T-cell (primary cell): ENCODE measurements around the gene COL5A2. TPM values are rescaled to one million over a fixed set of nuclear protein-coding genes. Genes with fewer than 3 reads are reported as not detected.

ENCODE experiments used
- ATAC-seq, 4 experiments: fragments of 200-7000 bp in 3 of 4; fragments of 150-1000 bp in 1 of 4; cut with Tn5 transposase; replicated peaks in 1 of 4; 1 replicate in 3 of 4; 2 replicates in 1 of 4; pipeline ENCODE4 v1.10.0; 2021; ENCODE audit warnings: moderate library complexity in 3 of 4, mild to moderate bottlenecking in 2 of 4, moderate number of reproducible peaks in 1 of 4
- CTCF ChIA-PET, 2 donors: fragments of 300-600 bp; sonication (Branson Sonifier 250); formaldehyde crosslinking; loops; one replicate each; lab custom pipeline; 2022; ENCODE audit warnings: antibody characterized with exemption in 2 of 2; lab: Charles Lee
- POLR2A ChIA-PET, 2 donors: fragments of 300-600 bp; sonication (Branson Sonifier 250); formaldehyde crosslinking; loops; one replicate each; lab custom pipeline; 2022; ENCODE audit warnings: antibody characterized with exemption in 2 of 2; lab: Charles Lee
- DNase-seq, 35 experiments: peaks; one replicate each; pipeline versions ENCODE4 v3.0.0 to v3.0.0-alpha.2; 2013 to 2023
- H3K27ac ChIP-seq: one replicate; pipeline ENCODE4 v1.5.1; 2013; ENCODE audit warnings: low read length
- H3K27me3 ChIP-seq, 2 experiments: replicated peaks in 1 of 2; 1 replicate in 1 of 2; 2 replicates in 1 of 2; pipeline versions ENCODE4 v1.6.1 to v1.7.0; 2013; ENCODE audit warnings: low read length in 1 of 2, mixed read lengths in 1 of 2; ENCODE audit not compliant: control insufficient read depth in 2 of 2, insufficient read depth in 2 of 2; ENCODE audit errors: extremely low read depth in 1 of 2
- H3K36me3 ChIP-seq, 2 donors: 1 replicate in 1 of 2; 2 replicates in 1 of 2; pipeline versions ENCODE4 v1.6.1 to v1.7.0; 2013; ENCODE audit warnings: low read length in 1 of 2; ENCODE audit not compliant: control insufficient read depth in 2 of 2, insufficient read depth in 1 of 2; ENCODE audit errors: extremely low read depth in 1 of 2
- H3K4me1 ChIP-seq, 2 experiments: 1 replicate in 1 of 2; 2 replicates in 1 of 2; pipeline versions ENCODE4 v1.6.1 to v1.7.0; 2013; ENCODE audit warnings: low read length in 2 of 2, mixed read lengths in 1 of 2; ENCODE audit not compliant: insufficient read depth in 2 of 2, control insufficient read depth in 1 of 2; ENCODE audit errors: extremely low read depth in 1 of 2
- H3K4me3 ChIP-seq, 2 donors: 1 replicate in 1 of 2; 2 replicates in 1 of 2; pipeline versions ENCODE4 v1.5.1 to v1.7.0; 2013; ENCODE audit warnings: mild to moderate bottlenecking in 2 of 2, low read length in 1 of 2, moderate library complexity in 1 of 2; ENCODE audit not compliant: control insufficient read depth in 1 of 2; ENCODE audit errors: extremely low read depth in 1 of 2
- H3K9me3 ChIP-seq: 2 replicates; pipeline ENCODE4 v1.7.0; 2013
- H3K27ac Mint-ChIP-seq, 2 donors: one replicate each; pipeline ENCODE4 v1.8.0; 2020 to 2021; ENCODE audit warnings: mild to moderate bottlenecking in 2 of 2, mixed read lengths in 2 of 2
- H3K27me3 Mint-ChIP-seq, 2 donors: one replicate each; pipeline ENCODE4 v1.8.0; 2021 to 2022; ENCODE audit warnings: mixed read lengths in 2 of 2
- H3K36me3 Mint-ChIP-seq: one replicate; pipeline ENCODE4 v1.8.0; 2021; ENCODE audit warnings: mixed read lengths
- H3K4me1 Mint-ChIP-seq, 3 donors: one replicate each; pipeline ENCODE4 v1.8.0; 2020 to 2022; ENCODE audit warnings: mixed read lengths in 3 of 3, mild to moderate bottlenecking in 1 of 3
- H3K4me3 Mint-ChIP-seq, 3 donors: one replicate each; pipeline ENCODE4 v1.8.0; 2020 to 2022; ENCODE audit warnings: mild to moderate bottlenecking in 3 of 3, mixed read lengths in 3 of 3, moderate library complexity in 3 of 3
- H3K9me3 Mint-ChIP-seq, 3 donors: one replicate each; pipeline ENCODE4 v1.8.0; 2020 to 2022; ENCODE audit warnings: mixed read lengths in 3 of 3
- WGBS: methylation state at CpG from one replicate; pipeline ENCODE4 v1.1.5; 2013; ENCODE audit warnings: missing lambda C conversion rate; ENCODE audit not compliant: insufficient coverage; 5-methylcytosine and 5-hydroxymethylcytosine counted together
- total RNA-seq, 35 experiments: library from RNA in 6 of 35; stranded (reverse) in 6 of 35; fragments of 120-200 nt in 1 of 35; gene quantifications; one replicate each; pipeline versions ENCODE4 v1.2.1 to v1.2.4 and lab custom pipeline; 2013 to 2026

Gene COL5A2
- total RNA-seq, 5 donors from 2014 or later (not counting 1 experiment from before 2014, with no cell fraction given), result 0.40 to 1.9 (median 1.3) TPM

DNA sequence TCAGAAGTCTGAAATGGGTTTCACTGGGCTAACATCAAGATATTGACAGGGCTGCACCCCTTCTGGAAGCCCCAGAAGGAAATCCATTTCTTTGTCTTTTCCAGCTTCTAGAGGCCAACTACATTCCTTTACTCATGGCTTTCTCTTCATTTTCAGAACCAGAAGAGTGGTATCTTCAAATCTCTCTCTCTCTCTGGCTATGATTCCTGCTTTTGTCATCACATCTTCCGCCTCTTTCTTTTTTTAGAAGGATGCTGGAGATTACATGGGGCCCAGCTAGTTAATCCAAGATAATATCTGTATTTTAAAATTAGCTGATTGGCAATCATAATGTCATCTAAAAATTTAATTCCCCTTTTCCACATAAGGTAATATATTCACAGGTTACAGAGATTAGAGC is 23.8 kb downstream of the COL5A2 start:
- no peaks in the 10 kb centered on the region for H3K4me1 Mint-ChIP-seq
- no peaks in the 10 kb centered on the region for H3K36me3 Mint-ChIP-seq
- no peak overlapping the region for H3K4me3 Mint-ChIP-seq
- CTCF ChIA-PET, result interaction anchor here in 1 of 2 donors (0.9 kb wide), 1 partner anchor 23 kb away, joined by 3 read pairs; no protein-coding TSS in a partner anchor
- Histone ChIP-seq H3K4me1 (no peaks in the 10 kb centered on the region), H3K27me3 (no peaks in the 10 kb centered on the region), H3K9me3 (no peaks in the 10 kb centered on the region), H3K36me3 (no peaks in the 10 kb centered on the region), H3K27ac (no peak overlapping the region), H3K4me3 (no peak overlapping the region)
- ATAC-seq (no peak), DNase-seq (no peak)
- WGBS, result no CpG with 5 or more reads among the region's 1 CpG
- H3K27ac Mint-ChIP-seq, result no peak overlapping the region
- POLR2A ChIA-PET, result no interaction called here
- H3K27me3 Mint-ChIP-seq, result no peaks in the 10 kb centered on the region
- no peaks in the 10 kb centered on the region for H3K9me3 Mint-ChIP-seq

DNA sequence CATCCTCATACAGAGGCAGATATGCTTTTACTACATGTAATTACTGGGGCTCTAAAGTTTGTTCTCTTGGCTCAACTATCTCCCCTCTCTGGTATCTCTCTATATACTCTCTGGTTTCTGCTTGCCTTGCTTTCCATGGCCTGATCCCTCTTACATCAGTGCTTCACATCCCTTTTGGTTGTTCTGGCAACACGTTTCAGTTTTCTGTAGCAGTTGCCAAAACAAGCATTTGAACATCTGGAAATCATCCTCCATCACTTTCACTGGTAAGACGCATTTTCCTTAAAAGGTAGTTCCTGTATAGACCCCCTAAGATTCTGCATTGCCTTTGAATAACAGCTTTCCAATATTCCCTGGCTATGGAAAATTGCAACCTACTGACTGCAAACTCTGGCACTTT is 25.9 kb downstream of the COL5A2 start:
- Histone ChIP-seq H3K27ac (no peak overlapping the region), H3K27me3 (no peaks in the 10 kb centered on the region), H3K36me3 (no peaks in the 10 kb centered on the region), H3K9me3 (no peaks in the 10 kb centered on the region), H3K4me3 (no peak overlapping the region), H3K4me1 (no peaks in the 10 kb centered on the region)
- no peaks in the 10 kb centered on the region for H3K27me3 Mint-ChIP-seq
- no peak for DNase-seq
- no peaks in the 10 kb centered on the region for H3K9me3 Mint-ChIP-seq
- H3K4me1 Mint-ChIP-seq, result no peaks in the 10 kb centered on the region
- POLR2A ChIA-PET, result interaction anchor here in 1 of 2 donors (0.5 kb wide), 1 partner anchor 145 kb away, joined by 3 read pairs; no protein-coding TSS in a partner anchor
- ATAC-seq, result no peak
- no peaks in the 10 kb centered on the region for H3K36me3 Mint-ChIP-seq
- 43% methylated on average over 1 of the region's 2 CpGs for WGBS
- no peak overlapping the region for H3K4me3 Mint-ChIP-seq
- CTCF ChIA-PET, result interaction anchor here in 1 of 2 donors (0.8 kb wide), 1 partner anchor 11 kb away, joined by 3 read pairs; no protein-coding TSS in a partner anchor
- no peak overlapping the region for H3K27ac Mint-ChIP-seq

DNA sequence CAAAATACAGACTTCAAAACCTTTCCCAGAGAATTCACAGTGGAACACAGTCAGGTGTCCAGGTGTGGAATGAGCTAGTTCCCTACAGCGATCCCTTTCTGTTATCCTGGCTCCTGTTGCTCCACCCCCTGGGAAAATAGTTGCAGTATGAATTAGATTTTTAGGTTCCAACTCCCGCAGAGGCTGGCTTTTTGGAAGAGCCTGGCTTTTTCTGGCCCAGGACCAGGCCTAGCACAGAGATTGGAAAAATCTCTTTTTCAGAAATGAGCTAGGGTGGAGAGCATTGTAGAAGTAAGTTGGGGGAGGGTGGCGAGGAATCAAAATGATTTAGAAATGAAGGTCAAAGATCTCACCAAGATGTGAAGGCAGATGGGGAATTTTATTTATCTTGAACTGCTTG is 27.1 kb downstream of the COL5A2 start:
- Mint-ChIP-seq H3K9me3 (no peaks in the 10 kb centered on the region), H3K36me3 (no peaks in the 10 kb centered on the region), H3K4me3 (no peak overlapping the region), H3K4me1 (no peaks in the 10 kb centered on the region), H3K27me3 (no peaks in the 10 kb centered on the region), H3K27ac (no peak overlapping the region)
- no peak overlapping the region for H3K27ac ChIP-seq
- ChIA-PET POLR2A (no interaction called here), CTCF (interaction anchor here (0.8 to 1.1 kb wide), 2 partner anchors 9 to 15 kb away, joined by 3 read pairs; no protein-coding TSS in a partner anchor)
- 100% methylated on average over 1 of the region's 3 CpGs for WGBS
- H3K4me1 ChIP-seq, result no peaks in the 10 kb centered on the region
- H3K36me3 ChIP-seq, result no peaks in the 10 kb centered on the region
- H3K9me3 ChIP-seq, result no peaks in the 10 kb centered on the region
- no peaks in the 10 kb centered on the region for H3K27me3 ChIP-seq
- DNase-seq, result no peak
- H3K4me3 ChIP-seq, result no peak overlapping the region
- ATAC-seq, result no peak

DNA sequence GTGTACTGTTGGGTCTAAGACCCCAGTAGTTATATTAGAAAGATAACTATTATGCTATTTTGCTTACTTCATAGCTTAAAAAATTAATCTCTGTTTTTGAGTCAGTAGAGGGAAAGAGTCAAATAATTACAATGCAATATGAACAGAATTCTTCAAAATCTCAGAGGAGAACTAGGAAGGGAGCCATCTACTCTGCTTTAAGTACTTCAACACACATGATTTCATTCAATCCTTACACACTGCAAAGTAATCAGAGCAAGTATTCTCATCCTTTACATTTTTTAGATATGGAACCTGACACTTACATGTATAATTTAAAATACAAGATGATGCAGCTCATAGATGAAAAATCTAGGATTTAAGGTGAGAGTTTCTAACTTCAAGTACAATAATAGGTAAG is 27.7 kb downstream of the COL5A2 start:
- Histone ChIP-seq H3K36me3 (no peaks in the 10 kb centered on the region), H3K27ac (no peak overlapping the region), H3K9me3 (no peaks in the 10 kb centered on the region), H3K4me3 (no peak overlapping the region), H3K27me3 (no peaks in the 10 kb centered on the region), H3K4me1 (no peaks in the 10 kb centered on the region)
- POLR2A ChIA-PET, result no interaction called here
- CTCF ChIA-PET, result interaction anchor here in 1 of 2 donors (1.1 kb wide), 1 partner anchor 8 kb away, joined by 3 read pairs; no protein-coding TSS in a partner anchor
- H3K27ac Mint-ChIP-seq, result no peak overlapping the region
- DNase-seq (no peak), ATAC-seq (no peak)
- H3K36me3 Mint-ChIP-seq, result no peaks in the 10 kb centered on the region
- H3K27me3 Mint-ChIP-seq, result no peaks in the 10 kb centered on the region
- H3K9me3 Mint-ChIP-seq, result no peaks in the 10 kb centered on the region
- no peak overlapping the region for H3K4me3 Mint-ChIP-seq
- no peaks in the 10 kb centered on the region for H3K4me1 Mint-ChIP-seq

DNA sequence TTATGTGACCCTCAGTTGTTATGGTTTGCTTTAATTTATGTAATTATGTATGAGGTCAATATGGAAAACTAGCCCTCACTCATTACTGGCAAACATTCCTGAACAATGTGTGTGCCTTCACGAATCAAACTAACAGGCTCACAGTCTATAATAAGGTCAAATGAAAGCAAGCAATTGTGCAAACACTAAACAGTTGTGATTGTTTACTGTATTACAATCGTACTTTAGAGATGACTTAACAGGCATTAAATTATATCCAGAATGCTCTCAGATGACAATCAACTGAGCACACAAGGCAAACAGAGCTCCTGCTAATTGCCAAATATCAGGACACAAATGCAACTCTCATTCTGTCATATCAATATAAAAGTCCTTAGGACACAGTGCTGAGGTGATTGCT is 29.5 kb downstream of the COL5A2 start:
- CTCF ChIA-PET, result no interaction called here
- WGBS, result 80% methylated on average over 1 of the region's 2 CpGs

DNA sequence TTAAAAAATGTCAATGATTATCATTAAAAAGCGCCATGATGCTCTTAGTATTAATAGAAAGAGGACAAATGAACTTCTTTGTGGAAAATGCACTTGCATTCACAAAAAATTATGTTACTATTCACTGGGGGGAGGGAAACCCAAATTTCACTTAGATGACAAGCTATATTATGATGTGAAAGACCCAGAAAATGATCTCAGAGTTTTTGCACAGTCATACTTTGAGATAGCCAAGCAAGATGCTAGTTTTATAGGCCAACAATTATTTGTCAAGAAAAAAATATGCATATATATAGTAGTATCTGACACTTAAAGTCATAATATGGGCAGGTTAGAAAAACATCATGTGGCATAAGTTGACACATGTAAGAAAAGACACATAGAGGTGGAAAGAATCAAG is 31.6 kb downstream of the COL5A2 start:
- H3K4me3 Mint-ChIP-seq, result no peak overlapping the region
- no peaks in the 10 kb centered on the region for H3K27me3 Mint-ChIP-seq
- POLR2A ChIA-PET, result no interaction called here
- H3K27ac Mint-ChIP-seq, result no peak overlapping the region
- peaks cover 0 to 6% (median 2%) of the 10 kb centered on the region in 3 donors for H3K4me1 Mint-ChIP-seq
- DNase-seq (no peak), ATAC-seq (no peak)
- H3K36me3 Mint-ChIP-seq, result no peaks in the 10 kb centered on the region
- no CpG with 5 or more reads among the region's 1 CpG for WGBS
- Histone ChIP-seq H3K4me3 (no peak overlapping the region), H3K27me3 (no peaks in the 10 kb centered on the region), H3K27ac (no peak overlapping the region), H3K4me1 (no peaks in the 10 kb centered on the region), H3K9me3 (no peaks in the 10 kb centered on the region), H3K36me3 (no peaks in the 10 kb centered on the region)
- H3K9me3 Mint-ChIP-seq, result no peaks in the 10 kb centered on the region
- CTCF ChIA-PET, result no interaction called here

More for the DNA sequence above, 29.5 kb downstream of the COL5A2 start:
- DNase-seq (no peak), ATAC-seq (no peak)
- no peaks in the 10 kb centered on the region for H3K36me3 ChIP-seq
- H3K4me3 Mint-ChIP-seq, result no peak overlapping the region
- POLR2A ChIA-PET, result no interaction called here
- H3K9me3 ChIP-seq, result no peaks in the 10 kb centered on the region
- H3K27me3 Mint-ChIP-seq, result no peaks in the 10 kb centered on the region
- H3K27ac ChIP-seq, result no peak overlapping the region
- no peaks in the 10 kb centered on the region for H3K4me1 Mint-ChIP-seq
- H3K36me3 Mint-ChIP-seq, result no peaks in the 10 kb centered on the region
- no peaks in the 10 kb centered on the region for H3K27me3 ChIP-seq
- H3K4me1 ChIP-seq, result no peaks in the 10 kb centered on the region
- H3K4me3 ChIP-seq, result no peak overlapping the region
- no peak overlapping the region for H3K27ac Mint-ChIP-seq
- H3K9me3 Mint-ChIP-seq, result no peaks in the 10 kb centered on the region

DNA sequence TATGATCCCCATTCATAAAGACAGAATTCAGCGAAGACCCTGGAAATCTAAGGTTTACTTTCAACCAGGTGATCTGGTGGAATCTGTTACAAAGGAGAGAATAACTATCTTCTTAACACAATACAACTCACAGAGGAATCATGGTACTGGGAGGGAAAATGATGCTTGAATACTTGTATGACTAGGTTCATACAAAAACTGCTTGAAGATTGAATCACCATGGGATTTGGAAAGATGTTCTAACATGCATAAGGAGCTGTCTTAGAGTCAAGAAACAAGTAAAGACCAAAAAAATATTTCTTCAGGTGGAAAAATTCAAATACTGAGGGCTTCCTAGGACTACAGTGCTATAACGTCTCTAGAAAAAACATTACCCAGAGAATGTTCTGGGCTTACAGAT is 32.2 kb downstream of the COL5A2 start:
- H3K4me1 Mint-ChIP-seq, result peaks cover 0 to 7% (median 2%) of the 10 kb centered on the region in 3 donors
- no CpG with 5 or more reads among the region's 2 CpGs for WGBS
- CTCF ChIA-PET, result no interaction called here

More for the DNA sequence above, 32.2 kb downstream of the COL5A2 start:
- Mint-ChIP-seq H3K27ac (no peak overlapping the region), H3K36me3 (no peaks in the 10 kb centered on the region), H3K27me3 (no peaks in the 10 kb centered on the region), H3K9me3 (no peaks in the 10 kb centered on the region), H3K4me3 (no peak overlapping the region)
- POLR2A ChIA-PET, result no interaction called here
- H3K36me3 ChIP-seq, result no peaks in the 10 kb centered on the region
- H3K4me3 ChIP-seq, result no peak overlapping the region
- no peak for ATAC-seq
- H3K27ac ChIP-seq, result no peak overlapping the region
- no peaks in the 10 kb centered on the region for H3K4me1 ChIP-seq
- no peak for DNase-seq
- no peaks in the 10 kb centered on the region for H3K27me3 ChIP-seq
- H3K9me3 ChIP-seq, result no peaks in the 10 kb centered on the region
